G401.6 (cell line): Measurements from ENCODE around the gene LRRC4C.
"Not testable (repeated sequence)": the region's sequence is repeated elsewhere in the genome, so short reads cannot be mapped to it uniquely, and the experiment has no call there.

Source experiments
- FAIRE-seq: peaks from 2 replicates; lab custom pipeline; 2012; peaks lifted over from hg19 to GRCh38; lab: Jason Lieb, UNC

The LRRC4C gene

GRCh38 chr11:40857754-40858153 is 601.7 kb downstream of the LRRC4C start:
- not testable (repeated sequence) for FAIRE-seq

- no peak for FAIRE-seq
Measured at GRCh38 chr11:40842750-40843339, 616.6 kb downstream of the LRRC4C start.

GRCh38 chr11:40841231-40841630 is 618.2 kb downstream of the LRRC4C start:
- no peak for FAIRE-seq

- FAIRE-seq: no peak
Measured at GRCh38 chr11:40838181-40838683, 621.2 kb downstream of the LRRC4C start.

- no peak for FAIRE-seq
Measured at GRCh38 chr11:40827116-40827515, 632.3 kb downstream of the LRRC4C start.

GRCh38 chr11:40826601-40827000 is 632.9 kb downstream of the LRRC4C start:
- FAIRE-seq: no peak

- no peak for FAIRE-seq
Measured at GRCh38 chr11:40825201-40825834, 634.1 kb downstream of the LRRC4C start.

GRCh38 chr11:40819230-40819629 is 640.2 kb downstream of the LRRC4C start:
- no peak for FAIRE-seq

GRCh38 chr11:40816976-40817375 is 642.5 kb downstream of the LRRC4C start:
- no peak for FAIRE-seq

GRCh38 chr11:40797981-40798380 is 661.5 kb downstream of the LRRC4C start:
- no peak for FAIRE-seq

GRCh38 chr11:40787224-40787623 is 672.2 kb downstream of the LRRC4C start:
- no peak for FAIRE-seq

- FAIRE-seq: no peak
Measured at GRCh38 chr11:40763046-40763445, 696.4 kb downstream of the LRRC4C start.

- no peak for FAIRE-seq
Measured at GRCh38 chr11:40759341-40759740, 700.1 kb downstream of the LRRC4C start.

GRCh38 chr11:40754297-40754696 is 705.2 kb downstream of the LRRC4C start:
- no peak for FAIRE-seq

- no peak for FAIRE-seq
Measured at GRCh38 chr11:40746282-40746681, 713.2 kb downstream of the LRRC4C start.

GRCh38 chr11:40732132-40732531 is 727.3 kb downstream of the LRRC4C start:
- no peak for FAIRE-seq

GRCh38 chr11:40722179-40722795 is 737.2 kb downstream of the LRRC4C start:
- FAIRE-seq: no peak

- no peak for FAIRE-seq
Measured at GRCh38 chr11:40716344-40717130, 742.9 kb downstream of the LRRC4C start.

- FAIRE-seq: no peak
Measured at GRCh38 chr11:40713083-40713482, 746.4 kb downstream of the LRRC4C start.

- FAIRE-seq: no peak
Measured at GRCh38 chr11:40701027-40701426, 758.4 kb downstream of the LRRC4C start.

- FAIRE-seq: no peak
Measured at GRCh38 chr11:40689823-40690222, 769.6 kb downstream of the LRRC4C start.

GRCh38 chr11:40688369-40688768 is 771.1 kb downstream of the LRRC4C start:
- FAIRE-seq: no peak

- no peak for FAIRE-seq
Measured at GRCh38 chr11:40686765-40687164, 772.7 kb downstream of the LRRC4C start.
